ENCODE measurements around the gene ATP5MC2. TPM values are rescaled to one million over a fixed set of nuclear protein-coding genes. Genes with fewer than 3 reads are reported as not detected.

ATP5MC2 gene
- polyA plus RNA-seq, 1 of the 3 experiments (the other 2 are of a cell fraction) = 319 TPM

GRCh38 chr12:53720946-53721345, 45.1 kb upstream of the ATP5MC2 start (continued):
- TF ChIP-seq, protein P1, sequence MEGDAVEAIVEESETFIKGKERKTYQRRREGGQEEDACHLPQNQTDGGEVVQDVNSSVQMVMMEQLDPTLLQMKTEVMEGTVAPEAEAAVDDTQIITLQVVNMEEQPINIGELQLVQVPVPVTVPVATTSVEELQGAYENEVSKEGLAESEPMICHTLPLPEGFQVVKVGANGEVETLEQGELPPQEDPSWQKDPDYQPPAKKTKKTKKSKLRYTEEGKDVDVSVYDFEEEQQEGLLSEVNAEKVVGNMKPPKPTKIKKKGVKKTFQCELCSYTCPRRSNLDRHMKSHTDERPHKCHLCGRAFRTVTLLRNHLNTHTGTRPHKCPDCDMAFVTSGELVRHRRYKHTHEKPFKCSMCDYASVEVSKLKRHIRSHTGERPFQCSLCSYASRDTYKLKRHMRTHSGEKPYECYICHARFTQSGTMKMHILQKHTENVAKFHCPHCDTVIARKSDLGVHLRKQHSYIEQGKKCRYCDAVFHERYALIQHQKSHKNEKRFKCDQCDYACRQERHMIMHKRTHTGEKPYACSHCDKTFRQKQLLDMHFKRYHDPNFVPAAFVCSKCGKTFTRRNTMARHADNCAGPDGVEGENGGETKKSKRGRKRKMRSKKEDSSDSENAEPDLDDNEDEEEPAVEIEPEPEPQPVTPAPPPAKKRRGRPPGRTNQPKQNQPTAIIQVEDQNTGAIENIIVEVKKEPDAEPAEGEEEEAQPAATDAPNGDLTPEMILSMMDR (IDR thresholded peaks at IDR 0.05) = no peak
- TF ChIP-seq EZH2phosphoT487 (IDR thresholded peaks at IDR 0.05; ENCODE audit: borderline replicate concordance, low read depth) = no peak
- no peak for TF ChIP-seq SIN3A (IDR thresholded peaks at IDR 0.05; ENCODE audit: borderline replicate concordance, low read depth, low read length)
- no peak for TF ChIP-seq POLR2AphosphoS5 (IDR thresholded peaks at IDR 0.05; ENCODE audit: low read depth, low read length)
- TF ChIP-seq, protein P2, sequence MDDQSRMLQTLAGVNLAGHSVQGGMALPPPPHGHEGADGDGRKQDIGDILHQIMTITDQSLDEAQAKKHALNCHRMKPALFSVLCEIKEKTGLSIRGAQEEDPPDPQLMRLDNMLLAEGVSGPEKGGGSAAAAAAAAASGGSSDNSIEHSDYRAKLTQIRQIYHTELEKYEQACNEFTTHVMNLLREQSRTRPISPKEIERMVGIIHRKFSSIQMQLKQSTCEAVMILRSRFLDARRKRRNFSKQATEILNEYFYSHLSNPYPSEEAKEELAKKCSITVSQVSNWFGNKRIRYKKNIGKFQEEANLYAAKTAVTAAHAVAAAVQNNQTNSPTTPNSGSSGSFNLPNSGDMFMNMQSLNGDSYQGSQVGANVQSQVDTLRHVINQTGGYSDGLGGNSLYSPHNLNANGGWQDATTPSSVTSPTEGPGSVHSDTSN (IDR thresholded peaks at IDR 0.05) = no peak
- no peak for TF ChIP-seq SMC3 (IDR thresholded peaks at IDR 0.05; ENCODE audit: low read depth, low read length)

DNA sequence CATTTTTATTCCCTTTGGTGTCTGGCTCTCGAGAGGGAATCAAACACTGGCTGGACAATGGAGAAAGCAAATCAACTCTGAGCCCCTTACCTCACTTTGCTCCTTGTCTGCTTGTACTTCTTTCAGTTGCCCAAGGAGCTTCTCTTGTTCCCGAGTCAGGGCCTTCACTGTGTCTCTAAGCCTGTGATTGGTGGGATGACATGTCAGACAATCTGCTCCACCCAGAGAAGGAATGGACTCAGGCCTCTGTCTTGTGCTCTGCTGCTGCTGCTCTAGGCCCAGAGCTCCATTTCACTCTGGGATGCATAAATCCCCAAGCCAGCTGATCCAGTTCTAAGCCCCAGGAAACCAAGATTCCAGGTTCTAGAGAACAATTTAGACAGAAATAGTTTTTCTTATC, 43.8 kb upstream of the ATP5MC2 start:
- Histone ChIP-seq H3K27me3 (ENCODE audit: insufficient read depth) (no peaks in the 10 kb centered on the region), H3K9me2 (no peaks in the 10 kb centered on the region), H3K4me2 (no peak overlapping the region), H3K4me1 (ENCODE audit: control insufficient read depth in 1 of 2, insufficient read depth in 2 of 2, low read depth in 1 of 2, low read length in 1 of 2) (no peaks in the 10 kb centered on the region), H3K4me3 (ENCODE audit: low read depth in 2 of 2, low read length in 1 of 2) (no peak overlapping the region), H3K27ac (ENCODE audit: low read depth in 2 of 2, low read length in 1 of 2) (no peak overlapping the region), H3K79me2 (ENCODE audit: insufficient read depth) (no peaks in the 10 kb centered on the region), H3K9me3 (no peaks in the 10 kb centered on the region), H3K9ac (no peak overlapping the region), H3K36me3 (replicated peaks in 1 of 2; ENCODE audit: control insufficient read depth in 1 of 2, insufficient read depth in 2 of 2, low read length in 1 of 2) (peaks cover 25 to 52% of the 10 kb centered on the region in 2 experiments), H4K20me1 (ENCODE audit: insufficient read depth) (no peaks in the 10 kb centered on the region), H2AFZ (ENCODE audit: low read depth) (no peak overlapping the region), H3F3A (replicated peaks; ENCODE audit: insufficient read depth) (no peaks in the 10 kb centered on the region)
- DNase-seq = no peak
- TF ChIP-seq EZH2phosphoT487 (IDR thresholded peaks at IDR 0.05; ENCODE audit: borderline replicate concordance, low read depth) (no peak), JUND (IDR thresholded peaks at IDR 0.05) (no peak), SIN3A (IDR thresholded peaks at IDR 0.05; ENCODE audit: borderline replicate concordance, low read depth, low read length) (no peak), SMC3 (IDR thresholded peaks at IDR 0.05; ENCODE audit: low read depth, low read length) (no peak), FOXM1 (IDR thresholded peaks at IDR 0.05; ENCODE audit: low read depth) (no peak), TAF1 (IDR thresholded peaks at IDR 0.05; ENCODE audit: borderline replicate concordance, low read depth, low read length) (no peak), MXI1 (IDR thresholded peaks at IDR 0.05; ENCODE audit: low read depth, low read length) (no peak), GABPA (IDR thresholded peaks at IDR 0.05; ENCODE audit: low read depth) (no peak), RCOR1 (IDR thresholded peaks at IDR 0.05; ENCODE audit: low read length) (no peak), RFX5 (IDR thresholded peaks at IDR 0.05; ENCODE audit: low read length) (no peak), MAX (IDR thresholded peaks at IDR 0.05; ENCODE audit: low read depth) (no peak), ELF1 (IDR thresholded peaks at IDR 0.05) (no peak), NRF1 (IDR thresholded peaks at IDR 0.05; ENCODE audit: low read depth, low read length) (no peak), POLR2AphosphoS5 (IDR thresholded peaks at IDR 0.05; ENCODE audit: low read depth, low read length) (no peak), USF1 (IDR thresholded peaks at IDR 0.05; ENCODE audit: borderline replicate concordance, low read depth) (no peak), NFIC (IDR thresholded peaks at IDR 0.05; ENCODE audit: borderline replicate concordance) (no peak)
- TF ChIP-seq, protein P3, sequence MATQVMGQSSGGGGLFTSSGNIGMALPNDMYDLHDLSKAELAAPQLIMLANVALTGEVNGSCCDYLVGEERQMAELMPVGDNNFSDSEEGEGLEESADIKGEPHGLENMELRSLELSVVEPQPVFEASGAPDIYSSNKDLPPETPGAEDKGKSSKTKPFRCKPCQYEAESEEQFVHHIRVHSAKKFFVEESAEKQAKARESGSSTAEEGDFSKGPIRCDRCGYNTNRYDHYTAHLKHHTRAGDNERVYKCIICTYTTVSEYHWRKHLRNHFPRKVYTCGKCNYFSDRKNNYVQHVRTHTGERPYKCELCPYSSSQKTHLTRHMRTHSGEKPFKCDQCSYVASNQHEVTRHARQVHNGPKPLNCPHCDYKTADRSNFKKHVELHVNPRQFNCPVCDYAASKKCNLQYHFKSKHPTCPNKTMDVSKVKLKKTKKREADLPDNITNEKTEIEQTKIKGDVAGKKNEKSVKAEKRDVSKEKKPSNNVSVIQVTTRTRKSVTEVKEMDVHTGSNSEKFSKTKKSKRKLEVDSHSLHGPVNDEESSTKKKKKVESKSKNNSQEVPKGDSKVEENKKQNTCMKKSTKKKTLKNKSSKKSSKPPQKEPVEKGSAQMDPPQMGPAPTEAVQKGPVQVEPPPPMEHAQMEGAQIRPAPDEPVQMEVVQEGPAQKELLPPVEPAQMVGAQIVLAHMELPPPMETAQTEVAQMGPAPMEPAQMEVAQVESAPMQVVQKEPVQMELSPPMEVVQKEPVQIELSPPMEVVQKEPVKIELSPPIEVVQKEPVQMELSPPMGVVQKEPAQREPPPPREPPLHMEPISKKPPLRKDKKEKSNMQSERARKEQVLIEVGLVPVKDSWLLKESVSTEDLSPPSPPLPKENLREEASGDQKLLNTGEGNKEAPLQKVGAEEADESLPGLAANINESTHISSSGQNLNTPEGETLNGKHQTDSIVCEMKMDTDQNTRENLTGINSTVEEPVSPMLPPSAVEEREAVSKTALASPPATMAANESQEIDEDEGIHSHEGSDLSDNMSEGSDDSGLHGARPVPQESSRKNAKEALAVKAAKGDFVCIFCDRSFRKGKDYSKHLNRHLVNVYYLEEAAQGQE (IDR thresholded peaks at IDR 0.05; ENCODE audit: low read depth, low read length) = no peak
- TF ChIP-seq, protein P1 (IDR thresholded peaks at IDR 0.05) = no peak
- TF ChIP-seq, protein P4, sequence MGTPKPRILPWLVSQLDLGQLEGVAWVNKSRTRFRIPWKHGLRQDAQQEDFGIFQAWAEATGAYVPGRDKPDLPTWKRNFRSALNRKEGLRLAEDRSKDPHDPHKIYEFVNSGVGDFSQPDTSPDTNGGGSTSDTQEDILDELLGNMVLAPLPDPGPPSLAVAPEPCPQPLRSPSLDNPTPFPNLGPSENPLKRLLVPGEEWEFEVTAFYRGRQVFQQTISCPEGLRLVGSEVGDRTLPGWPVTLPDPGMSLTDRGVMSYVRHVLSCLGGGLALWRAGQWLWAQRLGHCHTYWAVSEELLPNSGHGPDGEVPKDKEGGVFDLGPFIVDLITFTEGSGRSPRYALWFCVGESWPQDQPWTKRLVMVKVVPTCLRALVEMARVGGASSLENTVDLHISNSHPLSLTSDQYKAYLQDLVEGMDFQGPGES (IDR thresholded peaks at IDR 0.05; ENCODE audit: low read depth, low read length) = no peak
- 82% methylated on average over 2 of the region's 2 CpGs for WGBS (ENCODE audit: low lambda C conversion rate)
- ChIA-PET POLR2A (no interaction called here), CTCF (interaction anchor here (1.0 to 2.3 kb wide), 8 partner anchors 17 to 176 kb away, joined by 3 to 11 read pairs (median 3); partner anchors contain the start of gene ATP5MC2)

All from SK-N-SH (cell line).